Measurements from ENCODE around the gene BTG2. TPM values are rescaled to one million over a fixed set of nuclear protein-coding genes. Genes with fewer than 3 reads are reported as not detected.

Gene BTG2
- total RNA-seq, 1 experiment from 2014 or later: 2.9 TPM

GRCh38 chr1:203296460-203297073 lies 8.8 kb upstream of the BTG2 start:
- Histone ChIP-seq H4K5ac (ENCODE audit: insufficient read length, low read depth, low read length) (no peak overlapping the region), H3K4me2 (ENCODE audit: insufficient read depth, insufficient read length, low read length) (no peak overlapping the region), H3K18ac (ENCODE audit: insufficient read length, low read depth, low read length) (no peak overlapping the region), H3K4ac (ENCODE audit: low read depth, low read length) (peak overlapping the region; percentile 50; the same call in 1 of the 2 replicates), H3K23ac (ENCODE audit: insufficient read length, low read depth, low read length) (no peak overlapping the region), H2BK20ac (ENCODE audit: low read depth, low read length, poor library complexity, severe bottlenecking) (no peak overlapping the region), H2BK120ac (ENCODE audit: low read depth, low read length, poor library complexity, severe bottlenecking) (no peak overlapping the region), H4K20me1 (ENCODE audit: control insufficient read depth, insufficient read depth, insufficient read length) (no peaks in the 10 kb centered on the region), H2AFZ (ENCODE audit: low read length) (no peak overlapping the region), H3K23me2 (ENCODE audit: insufficient read length, low read depth, low read length, poor library complexity, severe bottlenecking) (no peaks in the 10 kb centered on the region), H2BK15ac (ENCODE audit: low read depth, low read length) (no peak overlapping the region), H2BK12ac (ENCODE audit: insufficient read length, low read depth, low read length) (no peak overlapping the region), H3K79me1 (ENCODE audit: insufficient read depth, low read depth, low read length, poor library complexity, severe bottlenecking) (no peaks in the 10 kb centered on the region), H4K8ac (replicated peaks; ENCODE audit: insufficient read length, low read depth, low read length) (no peak overlapping the region), H3K9me3 (ENCODE audit: control insufficient read depth, low read depth, low read length) (no peaks in the 10 kb centered on the region), H3K79me2 (ENCODE audit: insufficient read depth, low read length) (no peaks in the 10 kb centered on the region), H4K91ac (ENCODE audit: insufficient read length, low read depth, low read length) (no peak overlapping the region), H2BK5ac (ENCODE audit: insufficient read length, low read length) (no peak overlapping the region), H3T11ph (ENCODE audit: low read length) (no peak overlapping the region), H3K4me1 (ENCODE audit: insufficient read depth, low read length) (no peaks in the 10 kb centered on the region), H3K56ac (ENCODE audit: insufficient read length, low read depth, low read length) (no peak overlapping the region), H2AK5ac (ENCODE audit: insufficient read length, low read length) (peak overlapping the region; percentile 84), H3K9ac (ENCODE audit: extremely low read depth, insufficient read length, low read length) (no peak overlapping the region), H3K14ac (ENCODE audit: insufficient read depth, low read length) (no peak overlapping the region; the same call in 1 of the 2 replicates), H3K27me3 (ENCODE audit: insufficient read depth, low read length) (peaks cover 16% of the 10 kb centered on the region; the same call in 1 of the 2 replicates), H3K27ac (ENCODE audit: insufficient read length, low read depth, low read length) (no peak overlapping the region)
- Mint-ChIP-seq H3K9me3 (no peaks in the 10 kb centered on the region), H3K36me3 (ENCODE audit: insufficient read depth in 1 of 3, low read depth in 3 of 3) (no peaks in the 10 kb centered on the region), H3K4me3 (no peak overlapping the region), H3K27ac (no peak overlapping the region; a peak in 1 of 7 replicates), H3K27me3 (ENCODE audit: low read depth) (peaks cover 97% of the 10 kb centered on the region), H3K4me1 (peaks cover 6 to 9% of the 10 kb centered on the region in 2 experiments)
- TF ChIP-seq CTCF (conservative IDR thresholded peaks at IDR 0.05): no peak
- no CpG with 5 or more reads among the region's 7 CpGs for WGBS (ENCODE audit: extremely low coverage, insufficient read length, low lambda C conversion rate)
- DNase-seq: no peak
